A549 treated with Hydrocortisone at 1 μM for 4 hours (cell line): ENCODE results near the gene LRRC51. TPM values are rescaled to one million over a fixed set of nuclear protein-coding genes. Genes with fewer than 3 reads are reported as not detected.

Experiments used
- total RNA-seq: library from RNA; stranded (reverse); fragments of 200-300 nt; extraction: Qiagen RNA extraction; gene quantifications from 5 replicates; pipeline ENCODE4 v1.2.3, GENCODE V29; 2022

Gene LRRC51
- total RNA-seq: 6.1 to 10.9 TPM (median 8.4 TPM) in 5 replicates

GRCh38 chr11:72080326-72081183 lies at the start of gene LRRC51, which contains the start of gene NUMA1:
Gene LRRC51 (plus strand): TSS chr11:72080850. CDS start chr11:72089084, 8,234 bp downstream.
Gene NUMA1 (minus strand): TSS chr11:72080542. CDS start chr11:72035943, 44,599 bp downstream.

GRCh38 chr11:72102946-72103753 lies 22.5 kb downstream of the LRRC51 start, which contains the start of gene LAMTOR1:
Gene LAMTOR1 (minus strand): TSS chr11:72103297. CDS start chr11:72103224, 73 bp downstream.

GRCh38 chr11:72105888-72106287 lies 25.2 kb downstream of the LRRC51 start, which contains the start of gene TOMT:
Gene TOMT (plus strand): TSS chr11:72105924. CDS start chr11:72105952, 28 bp downstream.

GRCh38 chr11:72112143-72112977 lies 31.7 kb downstream of the LRRC51 start, which contains the start of gene ANAPC15:
Gene ANAPC15 (minus strand): TSS chr11:72112695. CDS start chr11:72111276, 1,419 bp downstream.

GRCh38 chr11:72135473-72135872 lies 54.8 kb downstream of the LRRC51 start, which contains the start of gene FOLR3:
Gene FOLR3 (plus strand): TSS chr11:72135725. CDS start chr11:72135953, 228 bp downstream.

Other genes starting within 250 kb of the LRRC51 start
- not detected in 5 replicates for gene DEFB108B, start 247.7 kb upstream of the LRRC51 start, total RNA-seq
- gene DEFB131B, start 202.4 kb upstream of the LRRC51 start, total RNA-seq: not detected in 5 replicates
- gene XNDC1N, start 152.3 kb upstream of the LRRC51 start, total RNA-seq: 2.4 to 4.2 TPM (median 3.3 TPM) in 5 replicates
- 42.9 to 55.1 TPM (median 47.6 TPM) in 5 replicates for gene RNF121, start 151.8 kb upstream of the LRRC51 start, total RNA-seq
- gene IL18BP, start 81.9 kb upstream of the LRRC51 start, total RNA-seq: 2.4 to 3.5 TPM (median 2.8 TPM) in 5 replicates
- gene NUMA1, start 308 bp upstream of the LRRC51 start, total RNA-seq: 51.8 to 68.5 TPM (median 64.2 TPM) in 5 replicates
- gene LAMTOR1, start 22.4 kb downstream of the LRRC51 start, total RNA-seq: 119 to 153 TPM (median 143 TPM) in 5 replicates
- not detected in 5 replicates for gene TOMT, start 25.1 kb downstream of the LRRC51 start, total RNA-seq
- gene ANAPC15, start 31.8 kb downstream of the LRRC51 start, total RNA-seq: 69.2 to 92.6 TPM (median 84.6 TPM) in 5 replicates
- gene FOLR3, start 54.9 kb downstream of the LRRC51 start, total RNA-seq: 0.22 TPM in 1 of 5 replicates, not detected in the others
- 0.14 TPM in 1 of 5 replicates, not detected in the others for gene FOLR1, start 111.3 kb downstream of the LRRC51 start, total RNA-seq
- not detected in 5 replicates for gene FOLR2, start 135.9 kb downstream of the LRRC51 start, total RNA-seq
- gene INPPL1, start 143.9 kb downstream of the LRRC51 start, total RNA-seq: 58.6 to 72.2 TPM (median 68.1 TPM) in 5 replicates
- not detected in 5 replicates for gene PHOX2A, start 163.3 kb downstream of the LRRC51 start, total RNA-seq